ENCODE data around the gene MED12L. TPM values are rescaled to one million over a fixed set of nuclear protein-coding genes. Genes with fewer than 3 reads are reported as not detected.

MED12L gene
- total RNA-seq, 4 donors from 2014 or later, result 0.15 to 0.37 (median 0.22) TPM

GRCh38 chr3:151093148-151093547 is 7.7 kb downstream of the MED12L start:
- no peak overlapping the region for H3K4me3 ChIP-seq (ENCODE audit: low read depth, poor library complexity, severe bottlenecking)
- no peak for TF ChIP-seq POLR2A (IDR thresholded peaks at IDR 0.05)
- no peak for TF ChIP-seq CTCF (IDR thresholded peaks at IDR 0.05)
- 96 to 97% methylated on average over 2 of the region's 2 CpGs for WGBS, 2 donors
- DNase-seq (ENCODE audit: low spot score in 2 of 2), result no peak
- intact Hi-C loops (cut with DNase I; ENCODE audit: low total_unique reads), result no loop called here

- TF ChIP-seq POLR2A (IDR thresholded peaks at IDR 0.05), result no peak
- H3K4me3 ChIP-seq (ENCODE audit: low read depth, poor library complexity, severe bottlenecking), result no peak overlapping the region
- no peak for DNase-seq (ENCODE audit: low spot score in 2 of 2)
- intact Hi-C loops (cut with DNase I; ENCODE audit: low total_unique reads), result no loop called here
- WGBS, 2 donors, result 46 to 52% methylated on average over 4 of the region's 4 CpGs
Observed at GRCh38 chr3:151093905-151094304, 8.4 kb downstream of the MED12L start.

- no peak for DNase-seq (ENCODE audit: low spot score in 2 of 2)
- 57 to 61% methylated on average over 2 of the region's 2 CpGs for WGBS, 2 donors
- no peak overlapping the region for H3K4me3 ChIP-seq (ENCODE audit: low read depth, poor library complexity, severe bottlenecking)
- intact Hi-C loops (cut with DNase I; ENCODE audit: low total_unique reads), result no loop called here
- TF ChIP-seq CTCF (IDR thresholded peaks at IDR 0.05) (no peak), POLR2A (IDR thresholded peaks at IDR 0.05) (no peak)
Observed at GRCh38 chr3:151096716-151097115, 11.3 kb downstream of the MED12L start.

- DNase-seq (ENCODE audit: low spot score in 2 of 2), result no peak
- TF ChIP-seq POLR2A (IDR thresholded peaks at IDR 0.05), result no peak
- no peak for TF ChIP-seq CTCF (IDR thresholded peaks at IDR 0.05)
- WGBS, 2 donors, result 55 to 70% methylated on average over 1 of the region's 1 CpG
- no peak overlapping the region for H3K4me3 ChIP-seq (ENCODE audit: low read depth, poor library complexity, severe bottlenecking)
- intact Hi-C loops (cut with DNase I; ENCODE audit: low total_unique reads), result no loop called here
Observed at GRCh38 chr3:151100076-151100475, 14.6 kb downstream of the MED12L start.

GRCh38 chr3:151101270-151101969 is 16.0 kb downstream of the MED12L start:
- WGBS, 2 donors, result 58 to 65% methylated on average over 8 of the region's 8 CpGs
- no peak for DNase-seq (ENCODE audit: low spot score in 2 of 2)

GRCh38 chr3:151106311-151106710 is 20.8 kb downstream of the MED12L start:
- DNase-seq (ENCODE audit: low spot score in 2 of 2), result no peak
- TF ChIP-seq POLR2A (IDR thresholded peaks at IDR 0.05) (no peak), CTCF (IDR thresholded peaks at IDR 0.05) (no peak)
- H3K4me3 ChIP-seq (ENCODE audit: low read depth, poor library complexity, severe bottlenecking), result no peak overlapping the region
- intact Hi-C loops (cut with DNase I; ENCODE audit: low total_unique reads), result no loop called here
- WGBS, 2 donors, result 93 to 98% methylated on average over 2 of the region's 2 CpGs

More at GRCh38 chr3:151101270-151101969, 16.0 kb downstream of the MED12L start:
- H3K4me3 ChIP-seq (ENCODE audit: low read depth, poor library complexity, severe bottlenecking), result no peak overlapping the region
- intact Hi-C loops (cut with DNase I; ENCODE audit: low total_unique reads), result no loop called here
- no peak for TF ChIP-seq CTCF (IDR thresholded peaks at IDR 0.05)

All from lower leg skin (tissue), 4 donors.